Astrocyte of the cerebellum (primary cell): ENCODE measurements around the gene MSMO1.
A peak's percentile ranks its signal among the peaks of the same experiment; 100 is the strongest.
"Not testable (repeated sequence)": the region's sequence is repeated elsewhere in the genome, so short reads cannot be mapped to it uniquely, and the experiment has no call there.

Source experiments
- DNase-seq: peaks from one replicate; pipeline ENCODE4 v3.0.0-alpha.2; 2011; ENCODE audit warnings: low read depth
- H3K4me3 ChIP-seq: 2 replicates; pipeline ENCODE4 v1.5.1; 2011; ENCODE audit warnings: mild to moderate bottlenecking, low read depth, low read length, moderate library complexity
- CTCF ChIP-seq: IDR thresholded peaks from 2 replicates; pipeline ENCODE4 v1.5.1; 2012; ENCODE audit warnings: low read length, low read depth, moderate library complexity, mild to moderate bottlenecking; ENCODE audit errors: missing control alignments
- in situ Hi-C: cut with HindIII; loops from 2 replicates; pipeline ENCODE4 v1.10.0; 2017; ENCODE audit warnings: low sequenced_read_pairs

The MSMO1 gene

DNA sequence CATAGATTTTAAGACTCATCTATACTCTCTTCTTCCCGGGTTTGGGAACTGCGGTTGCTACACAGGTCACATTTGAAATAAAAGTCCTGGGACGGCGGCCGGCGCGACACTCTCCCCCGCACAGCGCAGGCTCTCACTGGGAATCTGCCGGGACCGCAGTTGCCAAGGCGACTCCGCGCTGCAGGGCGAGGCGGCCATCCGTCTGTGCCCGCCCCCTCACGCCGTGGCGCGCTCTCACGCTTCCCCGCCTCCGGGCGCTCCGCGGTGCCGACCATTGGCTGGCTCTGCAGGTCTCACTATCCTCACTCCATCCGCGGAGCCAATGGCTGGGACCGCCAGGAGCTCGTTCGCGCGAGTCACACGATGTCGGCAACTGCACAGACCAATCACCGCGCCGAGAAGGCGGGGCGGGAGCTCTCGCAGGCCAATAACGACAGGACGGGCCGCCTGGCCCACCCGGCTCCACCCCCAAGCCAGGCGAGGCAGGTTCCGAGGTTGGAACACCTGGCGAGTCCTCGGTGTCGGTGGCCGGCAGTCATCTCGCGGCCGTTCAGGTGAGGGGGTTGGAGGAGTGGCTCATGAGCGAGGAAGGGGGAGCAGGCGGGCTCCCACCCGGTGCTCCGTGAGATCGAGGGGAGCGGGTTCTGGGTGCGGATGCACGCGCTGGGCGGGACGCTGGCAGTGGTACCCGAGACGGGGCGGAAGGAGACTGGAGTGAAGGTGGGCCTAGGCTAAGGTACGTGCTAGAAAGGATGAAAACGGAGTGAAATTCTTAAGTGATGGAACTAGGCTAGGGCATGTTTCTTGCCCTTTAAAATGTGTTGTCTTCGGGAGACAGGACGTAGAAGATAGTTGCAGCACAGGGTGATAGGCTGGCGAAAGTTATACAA is at the start of gene MSMO1:
Gene MSMO1, plus strand, starts transcription at position 459 of the 890 bp plus-strand sequence. CDS start 5,702 bp downstream, outside the sequence.
- peak; percentile 98 for DNase-seq
- H3K4me3 ChIP-seq, result peak within 1 kb of the TSS; percentile 81
- in situ Hi-C loops, result no loop called here
- TF ChIP-seq CTCF, result no peak

GRCh38 chr4:165279531-165279930 is 47.9 kb upstream of the MSMO1 start:
- in situ Hi-C loops, DNase-seq, H3K4me3 ChIP-seq: not testable (repeated sequence)

- DNase-seq, H3K4me3 ChIP-seq, in situ Hi-C loops: not testable (repeated sequence)
Observed at GRCh38 chr4:165284697-165285096, 42.8 kb upstream of the MSMO1 start.

GRCh38 chr4:165286619-165287340 is 40.7 kb upstream of the MSMO1 start:
- H3K4me3 ChIP-seq, DNase-seq, in situ Hi-C loops: not testable (repeated sequence)

DNA sequence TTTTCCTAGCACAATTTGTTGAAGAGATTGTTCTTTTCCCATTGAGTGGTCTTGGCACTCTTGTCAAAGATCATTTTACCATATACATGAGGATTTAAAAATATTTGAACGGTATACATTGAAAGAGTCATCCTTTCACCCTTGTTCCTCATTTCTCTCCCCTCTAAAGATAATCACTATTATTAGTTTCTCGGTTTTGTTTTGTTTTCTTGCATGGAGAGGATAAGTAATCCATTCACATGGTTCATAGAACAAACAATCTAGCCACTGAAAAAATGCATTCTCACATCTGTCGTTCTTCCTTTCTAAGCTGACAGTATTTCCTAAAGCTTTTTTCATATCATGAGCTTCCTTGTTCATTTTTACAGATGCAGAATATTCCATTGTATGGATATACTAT is 39.2 kb upstream of the MSMO1 start:
- in situ Hi-C loops, result no loop called here
- TF ChIP-seq CTCF, result no peak
- no peak overlapping the region for H3K4me3 ChIP-seq
- no peak for DNase-seq

GRCh38 chr4:165288639-165289422 is 38.6 kb upstream of the MSMO1 start:
- in situ Hi-C loops, result no loop called here
- peak; percentile 35 for DNase-seq
- no peak for TF ChIP-seq CTCF

DNA sequence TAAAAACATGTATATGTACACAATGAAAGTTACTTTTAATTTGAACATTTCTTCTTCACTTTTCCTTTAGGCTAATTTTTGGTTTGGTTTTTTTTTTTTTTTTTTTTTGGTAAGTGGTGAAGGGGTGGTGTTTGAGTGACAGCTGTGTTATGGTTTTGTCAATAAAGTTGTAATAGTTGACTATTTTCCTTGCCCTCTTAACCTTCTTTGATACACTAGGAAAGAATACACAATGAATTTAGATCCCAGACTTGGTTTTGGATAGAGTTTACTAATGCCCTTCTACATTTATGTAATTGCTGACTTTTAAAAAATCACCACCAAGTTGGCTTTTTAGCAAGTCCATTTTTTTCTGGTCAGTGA is 38.1 kb upstream of the MSMO1 start:
- no peak for DNase-seq
- in situ Hi-C loops, result no loop called here
- no peak for TF ChIP-seq CTCF
- H3K4me3 ChIP-seq, result no peak overlapping the region

More at GRCh38 chr4:165288639-165289422, 38.6 kb upstream of the MSMO1 start:
- H3K4me3 ChIP-seq, result no peak overlapping the region

DNA sequence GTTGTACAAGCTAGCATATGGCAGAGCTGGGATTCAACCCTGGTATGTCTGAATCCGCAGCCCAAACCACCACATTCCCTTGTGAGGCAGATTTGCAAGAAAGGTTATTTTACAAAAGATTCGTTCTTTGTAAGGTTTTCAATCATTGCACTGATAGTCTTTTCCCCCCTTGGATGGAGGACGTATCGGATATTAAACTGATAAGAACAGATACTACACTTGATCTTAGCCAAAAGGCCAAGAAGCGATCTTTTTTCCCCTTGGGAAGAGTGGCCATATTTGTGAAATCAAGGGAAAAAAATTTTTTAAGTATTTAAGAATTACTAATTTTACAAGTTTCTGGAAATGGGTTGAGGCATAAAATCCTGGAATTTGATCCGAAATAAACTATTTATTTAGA is 34.4 kb upstream of the MSMO1 start:
- TF ChIP-seq CTCF, result no peak
- DNase-seq, result no peak
- in situ Hi-C loops, result no loop called here
- H3K4me3 ChIP-seq, result no peak overlapping the region
